ENCODE measurements around the gene KCTD10.

KCTD10 gene

DNA sequence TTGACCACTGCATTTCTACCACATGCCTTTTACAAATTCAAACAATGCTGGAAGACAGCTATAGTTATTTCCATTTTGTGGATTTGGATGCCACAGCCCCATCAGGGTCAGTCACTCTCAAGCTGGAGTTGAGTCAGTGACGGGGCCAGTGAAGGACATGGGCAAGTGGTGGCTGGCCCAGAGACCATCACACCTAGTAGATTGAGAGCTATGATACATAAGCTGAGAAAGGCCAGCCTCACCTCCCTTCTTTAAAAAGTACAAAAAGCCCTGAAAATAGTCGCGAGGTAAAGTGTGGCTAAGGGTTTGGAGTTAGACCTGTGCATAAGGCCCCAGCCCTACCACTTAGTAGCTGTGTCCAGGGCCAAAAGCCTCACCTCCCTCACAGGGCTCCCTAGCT lies 4.1 kb downstream of the KCTD10 start:
- H3K4me3 ChIP-seq (ENCODE audit: extremely low read depth, insufficient read depth, low read length, poor library complexity, severe bottlenecking) = no peak overlapping the region
- peaks cover 33% of the 10 kb centered on the region for H3K4me1 ChIP-seq (ENCODE audit: control insufficient read depth, insufficient read depth, low read length, poor library complexity, severe bottlenecking)
- H3K36me3 ChIP-seq (ENCODE audit: control insufficient read depth, insufficient read depth, low read length) = peaks cover 73% of the 10 kb centered on the region
- no peaks in the 10 kb centered on the region for H3K9me3 ChIP-seq (ENCODE audit: control insufficient read depth, low read length)
- WGBS, 2 experiments (ENCODE audit: insufficient coverage in 2 of 2) = 92 to 100% methylated on average over 1 to 2 of the region's 3 CpGs
- peak overlapping the region; percentile 16 for H3K27ac ChIP-seq (ENCODE audit: low read depth, low read length, severe bottlenecking)

- no peak overlapping the region for H3K27ac ChIP-seq (ENCODE audit: low read depth, low read length, severe bottlenecking)
These were observed 7.6 kb downstream of the KCTD10 start for GRCh38 chr12:109469517-109469916.

GRCh38 chr12:109467978-109468676 lies 9.0 kb downstream of the KCTD10 start:
- H3K36me3 ChIP-seq (ENCODE audit: control insufficient read depth, insufficient read depth, low read length) = peaks cover 83% of the 10 kb centered on the region

More at GRCh38 chr12:109469517-109469916, 7.6 kb downstream of the KCTD10 start:
- WGBS, 2 experiments (ENCODE audit: insufficient coverage in 2 of 2) = 95 to 100% methylated on average over 9 of the region's 10 CpGs
- H3K4me3 ChIP-seq (ENCODE audit: extremely low read depth, insufficient read depth, low read length, poor library complexity, severe bottlenecking) = no peak overlapping the region
- H3K4me1 ChIP-seq (ENCODE audit: control insufficient read depth, insufficient read depth, low read length, poor library complexity, severe bottlenecking) = peaks cover 42% of the 10 kb centered on the region
- H3K9me3 ChIP-seq (ENCODE audit: control insufficient read depth, low read length) = no peaks in the 10 kb centered on the region
- peaks cover 97% of the 10 kb centered on the region for H3K36me3 ChIP-seq (ENCODE audit: control insufficient read depth, insufficient read depth, low read length)

DNA sequence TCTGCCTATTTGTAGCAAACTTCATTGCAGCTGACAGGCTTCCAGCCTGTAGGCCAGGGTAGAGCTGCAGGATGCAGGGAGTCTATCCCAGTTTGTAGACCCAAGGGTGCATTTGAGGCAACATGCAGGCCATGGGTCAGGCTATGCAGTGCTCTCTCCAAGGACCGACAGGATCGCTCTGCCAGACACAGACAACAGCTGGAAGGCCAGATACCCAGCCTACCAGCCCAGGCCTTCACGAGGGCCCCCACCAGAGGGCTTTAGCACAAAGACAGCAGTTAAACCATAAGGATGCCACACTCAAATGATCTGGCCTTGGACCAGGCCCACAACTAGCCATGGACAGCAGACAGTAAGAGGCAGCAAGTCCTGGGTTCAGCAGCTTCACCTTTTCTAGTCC lies 10.3 kb downstream of the KCTD10 start:
- Histone ChIP-seq H3K27ac (ENCODE audit: low read depth, low read length, severe bottlenecking) (peak overlapping the region; percentile 2), H3K36me3 (ENCODE audit: control insufficient read depth, insufficient read depth, low read length) (peaks cover 75% of the 10 kb centered on the region), H3K9me3 (ENCODE audit: control insufficient read depth, low read length) (no peaks in the 10 kb centered on the region), H3K4me1 (ENCODE audit: control insufficient read depth, insufficient read depth, low read length, poor library complexity, severe bottlenecking) (peaks cover 51% of the 10 kb centered on the region), H3K4me3 (ENCODE audit: extremely low read depth, insufficient read depth, low read length, poor library complexity, severe bottlenecking) (no peak overlapping the region)
- WGBS, 2 experiments (ENCODE audit: insufficient coverage in 2 of 2) = 92 to 95% methylated on average over 2 to 3 of the region's 3 CpGs

More at GRCh38 chr12:109467978-109468676, 9.0 kb downstream of the KCTD10 start:
- Histone ChIP-seq H3K4me1 (ENCODE audit: control insufficient read depth, insufficient read depth, low read length, poor library complexity, severe bottlenecking) (peaks cover 42% of the 10 kb centered on the region), H3K4me3 (ENCODE audit: extremely low read depth, insufficient read depth, low read length, poor library complexity, severe bottlenecking) (no peak overlapping the region), H3K27ac (ENCODE audit: low read depth, low read length, severe bottlenecking) (no peak overlapping the region), H3K9me3 (ENCODE audit: control insufficient read depth, low read length) (no peaks in the 10 kb centered on the region)
- WGBS, 2 experiments (ENCODE audit: insufficient coverage in 2 of 2) = 80 to 82% methylated on average over 3 to 5 of the region's 8 CpGs

GRCh38 chr12:109466305-109466704 lies 10.8 kb downstream of the KCTD10 start:
- 100% methylated on average over 1 of the region's 2 CpGs for WGBS, 2 experiments (ENCODE audit: insufficient coverage in 2 of 2)
- peaks cover 71% of the 10 kb centered on the region for H3K36me3 ChIP-seq (ENCODE audit: control insufficient read depth, insufficient read depth, low read length)
- peak overlapping the region; percentile 23 for H3K27ac ChIP-seq (ENCODE audit: low read depth, low read length, severe bottlenecking)

DNA sequence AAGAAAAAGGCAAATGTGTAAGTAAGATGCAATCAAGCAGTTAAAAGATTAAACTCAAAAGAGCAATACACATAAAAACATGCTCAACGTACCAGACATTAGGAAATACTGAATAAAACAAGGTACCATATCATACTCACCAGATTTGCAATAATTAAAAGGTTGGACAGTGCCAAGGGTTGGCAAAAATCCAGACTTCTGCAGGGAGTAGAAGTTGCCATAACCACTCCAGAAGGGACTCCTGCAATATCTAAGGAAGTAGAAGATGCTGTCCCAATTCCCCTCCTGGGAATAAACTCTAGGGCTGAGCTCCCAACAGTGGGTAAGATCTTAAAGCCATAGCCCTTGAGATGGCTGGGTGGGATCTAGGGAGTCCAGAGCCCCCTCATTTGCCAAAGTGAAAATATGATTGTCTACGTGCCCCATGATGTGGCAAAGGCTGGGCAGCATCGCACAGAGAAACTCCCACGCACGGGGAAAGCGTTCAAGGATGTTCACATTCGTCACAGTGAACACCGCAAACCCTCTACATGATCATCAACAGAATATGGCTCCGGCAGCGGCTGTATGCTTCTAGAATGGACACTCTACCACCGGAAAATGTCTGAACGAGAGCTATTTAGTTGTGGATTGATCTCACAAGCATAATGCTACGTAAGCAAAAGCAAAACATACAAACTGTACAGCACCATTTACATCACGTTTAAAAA lies 12.3 kb downstream of the KCTD10 start:
- Histone ChIP-seq H3K27ac (ENCODE audit: low read depth, low read length, severe bottlenecking) (peak overlapping the region; percentile 99), H3K4me1 (ENCODE audit: control insufficient read depth, insufficient read depth, low read length, poor library complexity, severe bottlenecking) (peaks cover 71% of the 10 kb centered on the region), H3K9me3 (ENCODE audit: control insufficient read depth, low read length) (no peaks in the 10 kb centered on the region), H3K36me3 (ENCODE audit: control insufficient read depth, insufficient read depth, low read length) (peaks cover 67% of the 10 kb centered on the region), H3K4me3 (ENCODE audit: extremely low read depth, insufficient read depth, low read length, poor library complexity, severe bottlenecking) (no peak overlapping the region)
- WGBS, 2 experiments (ENCODE audit: insufficient coverage in 2 of 2) = 95 to 97% methylated on average over 10 of the region's 14 CpGs

More at GRCh38 chr12:109466305-109466704, 10.8 kb downstream of the KCTD10 start:
- Histone ChIP-seq H3K9me3 (ENCODE audit: control insufficient read depth, low read length) (no peaks in the 10 kb centered on the region), H3K4me3 (ENCODE audit: extremely low read depth, insufficient read depth, low read length, poor library complexity, severe bottlenecking) (no peak overlapping the region), H3K4me1 (ENCODE audit: control insufficient read depth, insufficient read depth, low read length, poor library complexity, severe bottlenecking) (peaks cover 56% of the 10 kb centered on the region)

DNA sequence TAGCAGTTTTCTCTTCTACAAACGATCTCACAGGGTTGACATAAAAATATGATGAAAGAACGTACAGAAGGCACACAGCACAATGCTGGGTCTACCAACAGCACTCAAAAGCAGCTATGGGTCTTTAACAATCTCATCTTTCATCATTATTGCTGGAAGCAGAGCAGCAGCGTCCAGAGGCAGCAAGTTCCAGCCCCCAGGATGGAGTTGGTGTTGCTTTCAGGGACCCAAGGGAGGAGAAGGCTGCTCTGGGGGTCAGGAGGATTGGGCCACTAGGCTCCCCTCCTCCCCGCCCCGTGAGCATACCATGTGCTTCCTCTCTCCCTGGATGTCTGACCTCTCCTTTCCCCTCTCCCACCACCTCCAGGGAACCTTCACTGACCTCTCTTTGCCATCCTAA lies 13.3 kb downstream of the KCTD10 start:
- 76% methylated on average over 2 of the region's 5 CpGs; no CpG with 5 or more reads in 1 of the 2 experiments for WGBS, 2 experiments (ENCODE audit: insufficient coverage in 2 of 2)
- H3K4me3 ChIP-seq (ENCODE audit: extremely low read depth, insufficient read depth, low read length, poor library complexity, severe bottlenecking) = peak overlapping the region; percentile 0
- no peaks in the 10 kb centered on the region for H3K9me3 ChIP-seq (ENCODE audit: control insufficient read depth, low read length)
- peak overlapping the region; percentile 99 for H3K27ac ChIP-seq (ENCODE audit: low read depth, low read length, severe bottlenecking)
- H3K36me3 ChIP-seq (ENCODE audit: control insufficient read depth, insufficient read depth, low read length) = peaks cover 63% of the 10 kb centered on the region
- peaks cover 80% of the 10 kb centered on the region for H3K4me1 ChIP-seq (ENCODE audit: control insufficient read depth, insufficient read depth, low read length, poor library complexity, severe bottlenecking)

DNA sequence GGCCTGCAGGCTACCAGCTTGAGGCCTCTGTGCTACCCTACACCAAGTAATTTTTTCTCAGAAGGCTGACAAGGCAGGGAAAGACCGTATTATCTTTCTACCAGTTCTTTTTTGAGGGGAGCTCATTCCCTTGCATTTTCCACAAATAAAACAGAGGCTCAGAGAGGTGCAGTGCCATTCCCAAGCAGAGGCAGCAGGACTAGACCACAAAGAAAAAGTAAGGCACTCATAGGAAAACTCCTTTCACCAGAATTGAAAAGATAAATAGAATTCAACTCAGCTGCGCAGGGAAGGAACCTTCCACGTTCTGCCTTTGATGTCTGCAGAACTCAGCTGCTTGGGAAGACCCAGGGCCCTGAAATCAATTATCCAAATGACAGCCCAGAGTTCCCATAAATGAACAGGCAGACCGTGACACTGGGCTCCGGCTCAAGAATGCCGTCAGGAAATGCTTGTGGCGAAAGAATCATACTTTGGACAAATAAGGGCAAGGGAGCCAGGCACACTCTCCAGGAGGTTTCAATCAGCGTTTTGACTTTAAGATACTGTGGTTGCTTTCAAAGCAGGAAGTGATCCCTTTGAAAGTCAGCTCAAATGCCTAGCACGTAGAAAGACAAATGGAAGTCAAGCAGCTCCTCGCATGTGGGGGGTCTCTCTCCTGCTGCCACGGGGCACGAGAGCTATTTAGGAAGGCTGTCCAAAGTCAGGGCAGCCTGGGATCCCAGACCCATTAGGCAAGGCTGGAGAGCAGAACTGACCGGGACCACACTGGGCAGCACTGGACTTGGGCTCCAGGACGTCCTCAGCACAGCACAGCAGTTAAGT lies 14.0 kb downstream of the KCTD10 start:
- Histone ChIP-seq H3K4me1 (ENCODE audit: control insufficient read depth, insufficient read depth, low read length, poor library complexity, severe bottlenecking) (peaks cover 83% of the 10 kb centered on the region), H3K36me3 (ENCODE audit: control insufficient read depth, insufficient read depth, low read length) (peaks cover 59% of the 10 kb centered on the region), H3K9me3 (ENCODE audit: control insufficient read depth, low read length) (no peaks in the 10 kb centered on the region), H3K4me3 (ENCODE audit: extremely low read depth, insufficient read depth, low read length, poor library complexity, severe bottlenecking) (peak overlapping the region; percentile 3), H3K27ac (ENCODE audit: low read depth, low read length, severe bottlenecking) (peak overlapping the region; percentile 99)
- WGBS, 2 experiments (ENCODE audit: insufficient coverage in 2 of 2) = 24 to 25% methylated on average over 10 to 12 of the region's 14 CpGs

- Histone ChIP-seq H3K27ac (ENCODE audit: low read depth, low read length, severe bottlenecking) (peak overlapping the region; percentile 99), H3K9me3 (ENCODE audit: control insufficient read depth, low read length) (no peaks in the 10 kb centered on the region), H3K4me1 (ENCODE audit: control insufficient read depth, insufficient read depth, low read length, poor library complexity, severe bottlenecking) (peaks cover 83% of the 10 kb centered on the region), H3K4me3 (ENCODE audit: extremely low read depth, insufficient read depth, low read length, poor library complexity, severe bottlenecking) (no peak overlapping the region), H3K36me3 (ENCODE audit: control insufficient read depth, insufficient read depth, low read length) (peaks cover 59% of the 10 kb centered on the region)
- 81 to 85% methylated on average over 8 to 9 of the region's 13 CpGs for WGBS, 2 experiments (ENCODE audit: insufficient coverage in 2 of 2)
These were observed 15.0 kb downstream of the KCTD10 start for GRCh38 chr12:109461846-109462756.
